GM19328 (cell line): ENCODE results near the gene NOS1.
"Not testable (repeated sequence)": the region's sequence is repeated elsewhere in the genome, so short reads cannot be mapped to it uniquely, and the experiment has no call there.

Experiments used
- ATAC-seq: cut with Tn5 transposase; IDR thresholded peaks from one replicate; pipeline ENCODE4 v1.9.1; 2021; ENCODE audit warnings: mild to moderate bottlenecking, moderate library complexity; ENCODE audit not compliant: unreplicated experiment

The NOS1 gene

GRCh38 chr12:117273091-117273490 is 88.3 kb downstream of the NOS1 start:
- ATAC-seq, result no peak

- no peak for ATAC-seq
Measured at GRCh38 chr12:117272690-117273089, 88.7 kb downstream of the NOS1 start.

- ATAC-seq, result no peak
Measured at GRCh38 chr12:117262749-117263148, 98.7 kb downstream of the NOS1 start.

- no peak for ATAC-seq
Measured at GRCh38 chr12:117261247-117261646, 100.2 kb downstream of the NOS1 start.

GRCh38 chr12:117255386-117255785 is 106.0 kb downstream of the NOS1 start:
- ATAC-seq, result no peak

- no peak for ATAC-seq
Measured at GRCh38 chr12:117243488-117243887, 117.9 kb downstream of the NOS1 start.

GRCh38 chr12:117241697-117242096 is 119.7 kb downstream of the NOS1 start:
- ATAC-seq, result no peak

GRCh38 chr12:117240081-117240755 is 121.2 kb downstream of the NOS1 start:
- ATAC-seq, result no peak

- no peak for ATAC-seq
Measured at GRCh38 chr12:117236456-117237001, 124.9 kb downstream of the NOS1 start.

- no peak for ATAC-seq
Measured at GRCh38 chr12:117235261-117235660, 126.2 kb downstream of the NOS1 start.

GRCh38 chr12:117234441-117234840 is 127.0 kb downstream of the NOS1 start:
- ATAC-seq, result no peak

GRCh38 chr12:117231750-117232149 is 129.7 kb downstream of the NOS1 start:
- ATAC-seq, result no peak

GRCh38 chr12:117228239-117228638 is 133.2 kb downstream of the NOS1 start:
- ATAC-seq, result no peak

- ATAC-seq, result no peak
Measured at GRCh38 chr12:117227000-117227653, 134.3 kb downstream of the NOS1 start.

GRCh38 chr12:117226505-117226904 is 134.9 kb downstream of the NOS1 start:
- ATAC-seq, result no peak

- ATAC-seq, result no peak
Measured at GRCh38 chr12:117225179-117225578, 136.2 kb downstream of the NOS1 start.

- ATAC-seq, result not testable (repeated sequence)
Measured at GRCh38 chr12:117220947-117221346, 140.5 kb downstream of the NOS1 start.

GRCh38 chr12:117218149-117218548 is 143.3 kb downstream of the NOS1 start:
- no peak for ATAC-seq

GRCh38 chr12:117216686-117217085 is 144.7 kb downstream of the NOS1 start:
- no peak for ATAC-seq

- no peak for ATAC-seq
Measured at GRCh38 chr12:117214797-117215196, 146.6 kb downstream of the NOS1 start.

GRCh38 chr12:117213295-117213808 is 148.1 kb downstream of the NOS1 start:
- ATAC-seq, result no peak

GRCh38 chr12:117212563-117213190 is 148.7 kb downstream of the NOS1 start:
- ATAC-seq, result no peak
